ENCODE data around the gene TAAR2. TPM values are rescaled to one million over a fixed set of nuclear protein-coding genes. Genes with fewer than 3 reads are reported as not detected.

Gene TAAR2
- total and polyA plus RNA-seq, 2 donors (not counting 1 experiment from before 2014, with no cell fraction given): not detected

DNA sequence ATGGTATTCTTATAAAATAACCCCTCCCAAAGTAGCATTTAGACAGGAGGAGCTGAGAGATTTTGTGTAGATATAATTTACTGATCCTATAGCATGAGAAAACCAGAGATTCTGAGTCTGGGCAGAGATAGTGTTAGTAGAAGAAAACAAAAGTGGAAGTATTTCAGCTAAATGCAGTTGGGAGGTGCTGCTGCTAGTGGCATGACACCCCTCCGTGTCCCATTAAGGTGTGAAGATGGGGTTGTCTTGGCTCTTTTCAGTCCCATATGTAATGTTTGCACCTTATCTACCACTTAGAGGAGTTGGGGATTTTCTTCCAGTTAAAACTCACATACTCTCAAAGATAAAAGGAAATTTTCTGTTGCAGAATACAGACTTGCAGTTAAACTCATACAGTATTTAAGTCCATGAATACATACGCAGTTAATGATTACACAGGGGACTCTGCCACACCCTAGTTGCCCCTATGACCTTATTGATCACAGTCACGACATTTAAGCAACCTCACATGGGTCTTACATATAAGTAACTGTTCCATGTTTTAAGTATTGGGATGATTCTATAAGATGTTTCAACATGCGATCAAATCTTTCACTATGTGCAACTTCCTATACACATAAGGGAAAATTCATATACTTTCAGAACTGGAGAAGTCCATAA, 11.5 kb downstream of the TAAR2 start:
- H3K4me2 ChIP-seq (replicated peaks; ENCODE audit: low read depth, low read length, poor library complexity, severe bottlenecking): no peak overlapping the region
- H3K4me3 ChIP-seq (ENCODE audit: control extremely low read depth in 1 of 5, extremely low read depth in 1 of 5, insufficient read depth in 1 of 5, low read depth in 2 of 5, low read length in 4 of 5): no peak overlapping the region
- DNase-seq (no peak), ATAC-seq (ENCODE audit: low read depth) (no peak)
- Mint-ChIP-seq H3K27ac (peak overlapping the region; percentile 61), H3K9me3 (ENCODE audit: insufficient read depth) (no peaks in the 10 kb centered on the region), H3K4me1 (peaks cover 23% of the 10 kb centered on the region), H3K27me3 (no peaks in the 10 kb centered on the region), H3K4me3 (peak overlapping the region; percentile 12)
- no peaks in the 10 kb centered on the region for H3K27me3 ChIP-seq (replicated peaks in 1 of 4; ENCODE audit: control extremely low read depth in 1 of 4, control insufficient read depth in 3 of 4, insufficient read depth in 4 of 4, low read length in 3 of 4)
- POLR2A ChIA-PET: no interaction called here
- H3K27ac ChIP-seq (ENCODE audit: low read length in 2 of 2): no peak overlapping the region
- no peaks in the 10 kb centered on the region for H3K36me3 ChIP-seq (replicated peaks in 1 of 2; ENCODE audit: control extremely low read depth in 1 of 2, control insufficient read depth in 1 of 2, extremely low read depth in 1 of 2, insufficient read depth in 2 of 2, low read length in 1 of 2)
- no peaks in the 10 kb centered on the region for H3K79me2 ChIP-seq (ENCODE audit: control insufficient read depth, insufficient read depth, low read length)
- H3K9me3 ChIP-seq (ENCODE audit: control extremely low read depth in 1 of 3, control insufficient read depth in 2 of 3, insufficient read depth in 1 of 3, low read length in 2 of 3): no peaks in the 10 kb centered on the region
- H4K20me1 ChIP-seq (ENCODE audit: control insufficient read depth, insufficient read depth, low read length, poor library complexity, severe bottlenecking): no peaks in the 10 kb centered on the region
- 100% methylated on average over 1 of the region's 4 CpGs for WGBS (ENCODE audit: insufficient coverage)
- no peaks in the 10 kb centered on the region for H3K4me1 ChIP-seq (ENCODE audit: control insufficient read depth in 2 of 2, insufficient read depth in 2 of 2, low read length in 2 of 2)
- intact Hi-C loops (cut with micrococcal nuclease): no loop called here
- H3K9ac ChIP-seq (ENCODE audit: low read length): no peak overlapping the region
- no peak overlapping the region for H2AFZ ChIP-seq (ENCODE audit: insufficient read depth, low read depth, low read length, poor library complexity, severe bottlenecking)
- TF ChIP-seq EZH2 (IDR thresholded peaks at IDR 0.05; ENCODE audit: borderline replicate concordance, insufficient read depth, low read depth, low read length, poor library complexity, severe bottlenecking): no peak
- TF ChIP-seq, protein P1, sequence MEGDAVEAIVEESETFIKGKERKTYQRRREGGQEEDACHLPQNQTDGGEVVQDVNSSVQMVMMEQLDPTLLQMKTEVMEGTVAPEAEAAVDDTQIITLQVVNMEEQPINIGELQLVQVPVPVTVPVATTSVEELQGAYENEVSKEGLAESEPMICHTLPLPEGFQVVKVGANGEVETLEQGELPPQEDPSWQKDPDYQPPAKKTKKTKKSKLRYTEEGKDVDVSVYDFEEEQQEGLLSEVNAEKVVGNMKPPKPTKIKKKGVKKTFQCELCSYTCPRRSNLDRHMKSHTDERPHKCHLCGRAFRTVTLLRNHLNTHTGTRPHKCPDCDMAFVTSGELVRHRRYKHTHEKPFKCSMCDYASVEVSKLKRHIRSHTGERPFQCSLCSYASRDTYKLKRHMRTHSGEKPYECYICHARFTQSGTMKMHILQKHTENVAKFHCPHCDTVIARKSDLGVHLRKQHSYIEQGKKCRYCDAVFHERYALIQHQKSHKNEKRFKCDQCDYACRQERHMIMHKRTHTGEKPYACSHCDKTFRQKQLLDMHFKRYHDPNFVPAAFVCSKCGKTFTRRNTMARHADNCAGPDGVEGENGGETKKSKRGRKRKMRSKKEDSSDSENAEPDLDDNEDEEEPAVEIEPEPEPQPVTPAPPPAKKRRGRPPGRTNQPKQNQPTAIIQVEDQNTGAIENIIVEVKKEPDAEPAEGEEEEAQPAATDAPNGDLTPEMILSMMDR (IDR thresholded peaks at IDR 0.05): no peak
- CTCF ChIA-PET: no interaction called here

DNA sequence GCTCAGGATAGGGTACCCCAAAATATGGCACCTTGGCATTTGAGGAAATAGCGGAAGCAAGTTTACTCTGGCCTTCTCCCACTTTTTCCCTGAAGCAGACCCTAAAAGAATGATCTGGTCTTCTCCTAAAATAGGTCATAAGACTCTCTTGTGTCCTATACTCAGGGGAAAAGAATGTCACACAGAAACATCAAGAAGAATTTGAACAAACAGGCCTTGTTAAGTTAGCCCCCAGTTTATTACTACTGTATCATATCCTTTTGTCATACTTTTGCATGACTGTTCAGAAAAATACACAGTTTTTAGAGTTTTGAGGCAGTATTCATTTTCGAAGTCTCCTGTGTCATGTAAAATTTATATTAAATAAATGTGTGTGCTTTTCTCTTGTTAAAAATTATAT, 12.5 kb downstream of the TAAR2 start:
- intact Hi-C loops (cut with micrococcal nuclease): no loop called here

More for the DNA sequence above, 12.5 kb downstream of the TAAR2 start:
- ATAC-seq (ENCODE audit: low read depth) (no peak), DNase-seq (no peak)
- no peaks in the 10 kb centered on the region for H3K9me3 Mint-ChIP-seq (ENCODE audit: insufficient read depth)
- no peak overlapping the region for H3K4me2 ChIP-seq (replicated peaks; ENCODE audit: low read depth, low read length, poor library complexity, severe bottlenecking)
- H2AFZ ChIP-seq (ENCODE audit: insufficient read depth, low read depth, low read length, poor library complexity, severe bottlenecking): no peak overlapping the region
- H3K79me2 ChIP-seq (ENCODE audit: control insufficient read depth, insufficient read depth, low read length): no peaks in the 10 kb centered on the region
- H3K27me3 ChIP-seq (replicated peaks in 1 of 4; ENCODE audit: control extremely low read depth in 1 of 4, control insufficient read depth in 3 of 4, insufficient read depth in 4 of 4, low read length in 3 of 4): no peaks in the 10 kb centered on the region
- TF ChIP-seq EZH2 (IDR thresholded peaks at IDR 0.05; ENCODE audit: borderline replicate concordance, insufficient read depth, low read depth, low read length, poor library complexity, severe bottlenecking): no peak
- TF ChIP-seq, protein P1 (IDR thresholded peaks at IDR 0.05): no peak
- POLR2A ChIA-PET: no interaction called here
- CTCF ChIA-PET: no interaction called here
- no peaks in the 10 kb centered on the region for H3K4me1 ChIP-seq (ENCODE audit: control insufficient read depth in 2 of 2, insufficient read depth in 2 of 2, low read length in 2 of 2)
- peaks cover 1% of the 10 kb centered on the region for H3K27me3 Mint-ChIP-seq
- no peaks in the 10 kb centered on the region for H3K9me3 ChIP-seq (ENCODE audit: control extremely low read depth in 1 of 3, control insufficient read depth in 2 of 3, insufficient read depth in 1 of 3, low read length in 2 of 3)
- no peaks in the 10 kb centered on the region for H4K20me1 ChIP-seq (ENCODE audit: control insufficient read depth, insufficient read depth, low read length, poor library complexity, severe bottlenecking)
- H3K9ac ChIP-seq (ENCODE audit: low read length): no peak overlapping the region
- H3K4me1 Mint-ChIP-seq: peaks cover 18% of the 10 kb centered on the region
- no peaks in the 10 kb centered on the region for H3K36me3 ChIP-seq (replicated peaks in 1 of 2; ENCODE audit: control extremely low read depth in 1 of 2, control insufficient read depth in 1 of 2, extremely low read depth in 1 of 2, insufficient read depth in 2 of 2, low read length in 1 of 2)
- 100% methylated on average over 1 of the region's 2 CpGs for WGBS (ENCODE audit: insufficient coverage)
- H3K4me3 Mint-ChIP-seq: no peak overlapping the region
- H3K27ac ChIP-seq (ENCODE audit: low read length in 2 of 2): no peak overlapping the region
- H3K4me3 ChIP-seq (ENCODE audit: control extremely low read depth in 1 of 5, extremely low read depth in 1 of 5, insufficient read depth in 1 of 5, low read depth in 2 of 5, low read length in 4 of 5): no peak overlapping the region
- no peak overlapping the region for H3K27ac Mint-ChIP-seq

Measured in B cell (primary cell).